Anterior cingulate cortex (tissue), 58 donors: ENCODE results near the gene COMT.
A peak's percentile ranks its signal among the peaks of the same experiment; 100 is the strongest.

Source experiments
- DNase-seq, 58 donors: peaks; one replicate each; lab custom pipeline; 2025; lab: John Stamatoyannopoulos, UW

COMT gene

DNA sequence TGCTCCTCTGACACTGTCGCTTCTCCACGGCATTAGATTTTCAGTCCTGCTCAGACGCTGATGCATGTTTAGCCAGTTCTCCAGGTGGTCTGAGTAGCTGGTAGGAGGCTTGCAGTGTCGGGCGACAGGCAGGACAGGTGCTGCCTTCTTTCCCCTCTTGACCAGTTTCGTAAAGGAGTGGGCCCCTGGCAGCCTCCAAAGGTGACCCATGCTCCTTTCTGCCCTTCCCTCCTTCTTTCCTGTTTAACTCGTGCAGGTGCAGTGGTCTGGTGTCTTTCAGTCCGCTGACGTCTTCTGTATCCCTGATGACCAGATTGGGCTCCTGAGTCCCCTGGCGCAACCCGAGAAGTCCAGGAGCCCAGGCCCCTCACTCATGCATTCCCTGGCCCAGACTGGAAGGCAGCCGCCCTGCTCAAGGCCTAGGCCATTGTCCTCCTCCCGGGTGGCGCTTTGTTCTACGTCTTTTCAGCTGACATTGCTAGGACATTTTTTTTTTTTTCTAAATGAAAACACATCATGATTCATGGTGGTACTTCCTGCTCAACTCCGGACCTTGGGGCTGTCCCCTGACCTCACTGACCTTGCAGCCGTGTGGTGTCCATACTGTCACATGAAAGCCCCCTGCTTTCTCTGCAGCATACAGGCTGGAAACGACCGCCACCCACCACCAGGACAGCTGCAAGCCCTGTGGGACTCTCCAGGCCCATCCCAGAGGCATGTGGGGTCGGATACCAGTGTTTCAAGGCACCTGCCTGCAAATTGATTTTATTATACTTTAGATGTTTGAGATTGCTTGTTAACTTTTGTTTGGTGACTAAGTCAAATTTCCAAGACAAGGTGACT lies 25.6 kb downstream of the COMT start:
- DNase-seq: no peak

DNA sequence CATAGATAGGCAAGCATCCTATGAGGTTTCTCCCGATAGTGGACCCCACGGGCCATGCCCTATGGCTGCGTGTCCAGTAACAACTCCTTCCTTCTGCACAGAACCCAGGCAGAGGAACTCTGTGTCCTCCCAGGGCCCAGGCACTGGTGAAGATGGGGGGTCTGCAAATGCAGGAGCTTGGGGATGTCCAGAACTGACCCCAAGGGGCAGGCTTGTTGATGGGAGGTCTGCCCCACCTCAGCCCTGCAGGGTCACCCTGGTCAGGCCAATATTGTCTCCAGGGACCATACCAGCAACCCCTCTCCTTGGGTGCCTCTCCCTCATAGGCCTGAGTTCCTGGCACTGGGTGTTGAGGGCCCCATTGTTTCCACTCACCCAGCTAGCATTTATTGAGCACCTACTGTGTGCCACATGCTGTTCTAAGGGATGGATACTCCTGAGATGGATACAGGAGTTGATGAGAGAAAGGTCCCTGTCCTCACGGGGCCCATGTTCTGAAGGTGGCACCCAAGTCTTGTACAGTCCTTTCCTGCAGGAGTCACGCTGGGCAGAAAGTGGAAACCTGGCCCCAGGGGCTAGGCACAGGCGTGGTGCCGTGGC lies 26.4 kb downstream of the COMT start:
- no peak for DNase-seq

DNA sequence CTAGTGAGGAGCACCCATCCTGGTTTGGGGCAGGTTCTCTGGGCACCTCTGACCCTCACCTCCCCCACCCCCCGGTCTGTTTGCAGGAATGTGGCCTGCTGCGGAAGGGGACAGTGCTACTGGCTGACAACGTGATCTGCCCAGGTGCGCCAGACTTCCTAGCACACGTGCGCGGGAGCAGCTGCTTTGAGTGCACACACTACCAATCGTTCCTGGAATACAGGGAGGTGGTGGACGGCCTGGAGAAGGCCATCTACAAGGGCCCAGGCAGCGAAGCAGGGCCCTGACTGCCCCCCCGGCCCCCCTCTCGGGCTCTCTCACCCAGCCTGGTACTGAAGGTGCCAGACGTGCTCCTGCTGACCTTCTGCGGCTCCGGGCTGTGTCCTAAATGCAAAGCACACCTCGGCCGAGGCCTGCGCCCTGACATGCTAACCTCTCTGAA lies 26.9 kb downstream of the COMT start:
- no peak for DNase-seq

DNA sequence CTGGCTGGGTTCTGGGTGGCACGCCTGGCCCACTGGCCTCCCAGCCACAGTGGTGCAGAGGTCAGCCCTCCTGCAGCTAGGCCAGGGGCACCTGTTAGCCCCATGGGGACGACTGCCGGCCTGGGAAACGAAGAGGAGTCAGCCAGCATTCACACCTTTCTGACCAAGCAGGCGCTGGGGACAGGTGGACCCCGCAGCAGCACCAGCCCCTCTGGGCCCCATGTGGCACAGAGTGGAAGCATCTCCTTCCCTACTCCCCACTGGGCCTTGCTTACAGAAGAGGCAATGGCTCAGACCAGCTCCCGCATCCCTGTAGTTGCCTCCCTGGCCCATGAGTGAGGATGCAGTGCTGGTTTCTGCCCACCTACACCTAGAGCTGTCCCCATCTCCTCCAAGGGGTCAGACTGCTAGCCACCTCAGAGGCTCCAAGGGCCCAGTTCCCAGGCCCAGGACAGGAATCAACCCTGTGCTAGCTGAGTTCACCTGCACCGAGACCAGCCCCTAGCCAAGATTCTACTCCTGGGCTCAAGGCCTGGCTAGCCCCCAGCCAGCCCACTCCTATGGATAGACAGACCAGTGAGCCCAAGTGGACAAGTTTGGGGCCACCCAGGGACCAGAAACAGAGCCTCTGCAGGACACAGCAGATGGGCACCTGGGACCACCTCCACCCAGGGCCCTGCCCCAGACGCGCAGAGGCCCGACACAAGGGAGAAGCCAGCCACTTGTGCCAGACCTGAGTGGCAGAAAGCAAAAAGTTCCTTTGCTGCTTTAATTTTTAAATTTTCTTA lies 27.8 kb downstream of the COMT start:
- DNase-seq: no peak

DNA sequence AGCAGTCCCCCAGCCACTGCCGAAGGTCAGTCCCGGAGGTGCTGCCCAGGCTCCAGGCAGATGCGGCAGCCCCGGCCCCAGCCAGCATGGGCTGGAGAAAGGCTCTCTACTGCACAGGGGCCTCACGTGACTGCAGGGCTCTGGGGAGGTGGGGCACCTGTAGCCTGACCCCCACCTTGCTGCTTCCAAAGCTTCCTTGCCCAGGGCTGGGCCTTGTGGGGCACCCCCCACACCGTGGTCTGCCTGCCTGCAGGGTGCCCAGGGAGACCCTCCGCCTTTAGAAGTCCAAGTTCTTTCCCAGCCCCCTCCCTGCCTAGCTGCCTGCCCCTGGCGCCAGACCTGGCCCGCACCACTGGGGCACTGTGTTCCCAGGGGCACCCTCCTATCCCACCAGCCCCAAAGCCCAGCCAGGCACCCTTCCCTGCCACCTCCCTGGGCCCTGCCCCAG lies 28.5 kb downstream of the COMT start:
- no peak for DNase-seq

DNA sequence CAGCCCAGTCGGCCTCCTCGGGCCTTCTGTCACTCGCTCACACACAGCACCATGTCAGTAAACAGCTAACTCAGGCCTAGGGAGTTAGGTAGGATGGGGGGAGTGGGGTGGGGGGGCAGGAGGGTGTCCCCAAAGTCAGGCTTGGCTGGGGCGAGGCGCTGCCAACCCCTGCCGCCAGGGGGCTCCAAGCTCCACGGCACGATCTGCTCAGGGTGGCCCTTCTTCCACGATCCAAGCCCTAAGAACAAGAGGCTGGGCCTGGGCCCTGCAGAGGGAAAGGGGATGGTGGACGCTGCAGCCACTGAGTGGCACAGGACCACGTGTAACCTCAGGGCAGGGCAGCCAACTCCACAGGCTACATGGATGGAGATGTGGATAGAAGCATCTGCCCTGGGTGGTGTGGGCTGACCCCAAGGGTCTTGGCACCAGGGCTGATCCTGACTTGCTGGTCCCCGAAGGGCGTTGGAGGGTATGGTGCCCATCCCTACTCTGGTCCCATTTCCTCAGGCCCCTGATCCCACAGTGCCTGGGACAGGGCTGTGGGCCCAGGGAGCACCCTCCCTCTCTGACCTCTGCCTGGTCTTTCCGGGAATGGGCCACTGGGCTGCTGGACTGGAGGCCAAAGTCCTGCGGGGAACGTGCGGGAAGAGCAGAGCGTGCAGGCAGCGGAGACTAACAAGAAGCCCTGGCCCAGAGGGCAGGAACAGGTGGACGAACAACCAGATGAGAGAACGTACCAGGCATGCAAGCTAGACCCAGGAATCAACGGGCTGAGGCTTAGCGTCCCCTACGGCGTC lies 29.1 kb downstream of the COMT start:
- peak in 45 of 58 donors; percentile 24 to 74 (median 55) for DNase-seq

DNA sequence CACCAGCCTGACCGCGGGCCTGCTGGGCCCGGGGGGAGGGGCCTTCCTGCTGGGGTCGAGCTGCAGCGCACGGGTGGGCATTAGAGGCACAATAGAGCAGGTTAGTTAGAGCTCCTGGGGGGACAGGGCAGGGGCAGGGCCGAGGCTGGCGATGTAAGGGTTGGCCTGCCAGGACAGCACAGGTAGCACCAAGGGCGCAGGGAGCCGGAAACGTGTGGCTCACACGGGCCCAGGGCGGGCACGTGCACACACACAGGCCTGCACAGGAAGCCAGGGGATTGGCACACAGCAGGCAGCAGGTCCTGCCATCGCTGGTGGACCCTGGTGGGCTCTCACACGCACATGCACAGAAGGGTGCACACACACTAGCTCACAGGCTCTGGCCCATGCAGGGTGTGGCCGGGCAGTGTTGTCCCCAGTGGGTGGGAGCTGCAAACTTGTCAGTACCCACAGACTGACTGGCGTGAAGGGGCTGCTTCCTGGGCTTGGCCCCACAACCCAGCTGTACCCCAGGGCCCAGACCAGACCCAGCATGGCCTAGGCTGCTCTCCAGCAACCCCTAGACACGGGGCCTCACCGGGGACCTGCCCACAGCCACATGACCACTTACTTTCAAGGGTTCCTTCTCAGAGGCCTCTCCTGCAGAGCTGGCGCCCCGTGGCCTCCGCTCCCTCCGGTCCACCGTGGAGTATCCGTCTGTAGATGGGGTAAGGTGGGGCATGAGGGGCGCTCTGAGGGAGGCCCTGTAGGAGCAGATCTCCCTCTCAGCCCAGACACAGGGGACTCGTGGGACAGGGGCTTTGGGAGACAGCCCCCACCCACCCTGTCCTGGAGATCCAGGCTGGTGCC lies 29.9 kb downstream of the COMT start:
- DNase-seq: no peak

DNA sequence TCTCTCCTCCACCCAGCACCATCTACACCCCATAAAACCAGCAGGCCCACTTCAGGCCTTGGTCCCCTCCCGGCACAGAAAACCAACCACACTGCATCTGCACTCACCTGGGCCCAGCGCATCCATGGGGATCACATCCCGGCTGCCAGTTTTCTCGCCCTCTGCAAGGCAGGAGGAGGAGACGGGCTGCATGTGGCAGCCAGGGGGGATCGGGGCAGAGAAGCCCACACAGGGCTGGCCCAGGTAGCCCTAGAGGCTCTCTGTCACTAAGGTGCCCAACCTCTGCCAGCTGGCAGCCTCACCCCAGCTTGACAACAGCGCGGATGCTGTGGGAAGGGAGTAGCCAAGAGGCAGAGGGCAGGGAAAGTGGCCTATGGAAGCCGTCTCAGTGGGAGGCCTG lies 30.7 kb downstream of the COMT start:
- DNase-seq: no peak

DNA sequence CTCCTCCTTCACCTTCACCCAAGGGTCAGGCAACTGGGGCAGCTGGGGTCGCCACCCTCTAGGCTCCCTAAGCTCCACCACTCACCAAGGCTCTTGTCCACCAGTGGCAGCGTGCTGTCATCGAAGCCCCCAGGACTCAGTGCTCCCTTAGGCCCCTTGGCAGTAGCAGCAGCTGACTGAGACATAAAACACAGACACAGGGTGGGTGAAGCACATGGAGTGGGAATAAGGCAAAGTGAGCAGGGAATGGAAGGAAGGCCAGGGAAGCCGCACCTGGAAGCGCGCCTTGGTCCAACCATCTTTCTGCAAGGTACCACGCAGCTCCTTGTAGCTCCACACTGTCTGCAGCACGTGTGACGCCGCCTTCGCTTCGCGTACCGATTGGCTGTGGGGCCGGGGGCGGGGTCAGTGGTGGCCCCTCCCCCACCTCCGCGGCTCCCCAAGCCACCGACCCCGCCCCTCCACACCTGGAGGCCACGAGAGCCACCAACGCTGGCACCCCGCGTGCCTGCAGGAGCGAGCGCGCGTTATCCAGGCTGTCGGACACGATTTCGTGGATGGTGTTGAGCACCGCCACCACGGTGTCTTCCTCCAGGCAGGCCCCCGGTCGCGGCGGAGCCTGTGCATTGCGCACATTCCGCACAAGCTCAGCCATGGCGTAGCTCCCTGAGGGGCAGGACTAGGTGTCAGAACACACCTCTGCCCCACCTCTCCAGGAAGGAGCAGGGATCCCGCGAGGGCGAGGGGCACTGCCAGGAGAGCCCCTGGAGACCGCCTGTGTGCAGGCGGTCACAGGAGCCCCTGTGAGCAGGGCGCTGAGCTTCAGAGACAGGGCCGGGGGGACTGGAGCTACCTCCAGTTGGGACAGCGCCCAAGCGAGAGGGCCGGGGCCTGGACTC lies 31.3 kb downstream of the COMT start:
- DNase-seq: no peak

DNA sequence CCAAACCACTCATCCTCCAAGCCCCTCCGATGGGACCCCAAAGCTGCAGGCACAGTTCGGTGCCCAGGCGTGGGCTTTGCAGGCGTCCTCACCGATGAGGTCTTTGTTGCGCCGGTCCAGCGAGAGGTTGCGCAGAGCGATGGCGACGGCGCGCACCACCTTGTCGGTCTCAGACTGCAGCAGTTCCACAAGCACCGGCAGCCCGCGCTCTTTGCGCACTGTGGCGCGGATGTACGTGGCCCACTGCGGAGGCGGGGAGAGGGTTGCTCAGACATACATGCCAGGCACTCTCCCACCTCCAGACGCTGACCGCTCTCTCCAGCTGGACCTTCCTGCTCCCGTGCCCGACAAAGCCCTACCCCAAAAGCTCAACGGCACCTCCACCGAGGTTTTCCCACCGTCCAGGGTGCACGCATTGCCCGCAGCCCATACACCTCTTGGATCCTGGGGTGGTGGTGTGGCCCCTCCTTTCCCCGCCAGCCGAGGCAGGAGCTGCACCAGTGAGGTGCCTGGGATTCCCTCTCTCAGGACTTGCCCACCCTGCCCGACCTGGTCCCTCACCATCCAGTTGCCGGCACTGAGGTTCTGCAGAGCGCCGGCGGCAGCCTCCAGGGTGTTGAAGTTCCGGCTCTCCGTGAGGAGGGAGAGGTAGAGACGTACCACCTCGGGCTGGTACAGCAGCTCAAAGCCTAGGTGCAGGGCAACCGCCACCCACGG lies 32.1 kb downstream of the COMT start:
- no peak for DNase-seq

DNA sequence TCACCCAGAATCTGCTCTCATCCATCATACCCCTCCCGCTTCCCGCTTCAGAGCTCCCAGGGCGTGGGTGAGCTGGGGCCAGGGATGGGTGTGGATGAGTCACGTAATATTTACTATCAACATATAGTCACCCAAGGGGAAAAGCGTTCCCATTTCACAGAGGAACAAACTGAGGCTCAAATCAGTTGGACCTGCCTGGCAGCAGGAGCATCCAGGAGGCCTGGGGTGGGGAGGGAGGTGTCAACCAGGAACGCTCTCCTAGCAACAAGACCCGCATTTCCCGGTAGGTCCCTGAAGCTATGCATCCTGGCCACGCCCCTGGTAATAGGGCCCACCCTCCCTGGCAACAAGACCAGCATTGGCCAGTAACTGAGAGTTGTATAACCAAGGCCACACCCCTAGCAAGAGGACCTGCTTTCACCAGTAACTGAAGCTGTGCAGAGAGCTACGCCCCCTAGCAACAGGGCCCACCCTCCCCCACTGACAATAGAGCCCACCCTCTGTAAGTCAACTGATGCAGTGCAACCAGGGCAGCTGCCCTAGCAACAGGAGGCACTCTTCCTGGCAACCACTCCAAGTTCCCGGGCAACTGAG lies 32.8 kb downstream of the COMT start:
- DNase-seq: peak in 30 of 58 donors; percentile 13 to 85 (median 43)

DNA sequence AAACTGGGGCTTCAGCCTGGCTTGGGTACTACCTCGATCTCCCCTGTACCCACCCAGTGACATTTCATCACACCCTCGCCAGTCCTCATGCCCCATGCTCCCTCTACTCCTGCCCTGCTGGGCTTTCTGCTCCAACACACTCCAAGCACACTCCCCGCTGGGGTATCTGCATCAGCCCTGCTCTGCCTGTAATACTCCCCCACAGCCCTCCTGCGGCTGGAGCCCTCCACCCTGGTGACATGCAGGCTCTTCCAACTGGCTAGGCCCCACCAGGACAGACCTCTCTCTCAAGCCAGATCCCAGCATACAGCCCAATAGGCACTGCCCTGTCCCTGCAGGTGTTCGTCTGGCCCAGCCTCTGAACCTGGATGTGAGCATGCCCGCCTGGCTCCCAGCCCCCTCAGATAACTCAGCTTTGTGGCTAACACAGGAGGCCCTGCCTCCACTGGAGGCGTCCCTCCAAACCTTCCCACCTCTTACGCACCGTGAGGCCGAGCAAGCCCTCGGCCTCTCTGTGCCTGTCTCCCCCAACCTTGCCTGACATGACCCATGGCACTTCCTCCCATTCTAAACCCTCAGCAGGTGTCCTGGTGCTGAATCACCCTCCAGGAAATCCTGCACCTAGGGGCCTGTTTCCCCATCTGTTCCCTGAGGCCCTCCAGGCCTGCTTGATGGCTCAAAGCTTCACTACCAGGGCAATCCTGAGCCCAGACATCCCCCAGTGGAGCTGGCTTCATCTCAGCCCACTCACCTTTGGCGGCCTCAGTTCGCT lies 33.5 kb downstream of the COMT start:
- no peak for DNase-seq

DNA sequence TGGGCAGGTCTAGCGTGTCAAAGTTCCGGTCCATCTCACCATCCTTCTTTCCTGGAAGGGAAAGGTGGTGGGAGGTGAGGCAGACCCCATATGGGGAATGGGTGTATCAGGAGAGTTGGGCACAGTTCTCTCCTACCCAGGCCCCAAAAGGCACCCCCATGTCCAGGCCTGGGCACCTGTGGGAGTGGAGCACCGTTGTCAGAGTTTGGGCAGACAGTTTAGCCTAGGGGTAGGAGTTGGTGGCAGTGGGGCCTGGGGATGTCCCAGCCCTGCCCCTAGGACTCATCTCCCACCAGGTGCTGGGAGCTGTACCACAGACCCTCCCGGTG lies 34.1 kb downstream of the COMT start:
- DNase-seq: no peak

DNA sequence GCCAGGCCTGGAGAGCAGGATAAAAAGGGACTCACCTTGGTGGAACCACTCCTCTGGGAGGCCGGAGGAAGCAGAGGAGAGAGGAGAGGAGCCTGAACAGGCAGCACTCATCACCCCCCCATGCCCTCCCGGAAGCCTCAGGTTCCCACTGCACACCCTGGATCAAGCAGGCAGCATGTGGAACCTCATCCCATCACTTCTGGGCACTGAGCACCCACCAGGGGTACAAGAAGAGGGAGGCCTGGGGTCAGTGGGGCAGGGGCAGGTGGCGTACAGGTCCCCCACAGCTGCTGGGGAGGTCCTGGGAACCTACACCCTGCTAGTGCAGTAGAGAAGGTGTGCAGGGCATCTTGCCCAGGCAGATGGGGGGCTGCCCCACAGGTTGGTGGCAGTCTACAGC lies 35.1 kb downstream of the COMT start:
- no peak for DNase-seq

DNA sequence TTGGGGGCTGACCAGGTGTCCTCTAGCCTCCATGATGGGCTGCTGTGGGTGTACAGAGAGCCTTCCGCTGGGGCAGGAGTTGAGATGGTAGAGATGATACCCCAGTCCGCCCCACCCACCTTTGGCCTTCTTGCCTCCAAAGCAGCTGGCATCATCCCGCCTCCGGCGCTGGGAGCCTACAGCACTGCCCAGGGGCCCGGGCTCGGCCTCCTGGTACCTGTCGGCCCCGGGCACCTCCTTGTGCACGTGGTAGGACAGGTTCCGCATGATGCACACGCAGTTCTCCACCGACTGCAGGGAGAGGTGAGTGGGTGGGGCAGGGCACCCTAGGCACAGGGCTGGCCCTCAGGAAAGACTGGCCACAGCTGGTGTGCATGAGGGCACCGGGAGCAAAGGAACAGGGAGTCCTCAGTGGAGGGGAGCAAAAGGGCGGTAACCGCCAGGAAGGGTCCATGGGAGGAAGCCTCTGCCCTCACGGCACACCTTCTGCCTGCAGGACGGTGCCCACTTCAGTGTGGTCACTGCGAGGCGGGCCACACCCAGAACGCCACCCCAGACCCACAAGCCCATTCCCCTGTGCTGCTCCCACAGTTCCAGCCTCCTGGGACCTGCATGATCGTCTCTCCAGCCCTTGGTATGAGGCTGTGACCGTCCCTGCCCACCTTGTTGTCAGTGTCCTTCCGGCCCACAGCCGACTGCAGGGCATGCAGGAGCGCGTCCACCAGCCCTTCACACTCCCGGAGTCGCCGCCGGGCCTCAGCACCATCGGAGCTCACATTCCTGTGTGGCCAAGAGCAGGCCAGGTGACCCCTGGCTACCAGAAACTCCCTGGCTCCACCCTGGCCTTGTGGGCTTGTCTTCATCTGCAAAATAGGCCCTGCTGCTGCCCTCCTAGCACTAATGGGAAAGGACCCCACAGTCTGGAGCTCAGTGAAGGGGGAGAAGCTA lies 36.0 kb downstream of the COMT start:
- DNase-seq: no peak

DNA sequence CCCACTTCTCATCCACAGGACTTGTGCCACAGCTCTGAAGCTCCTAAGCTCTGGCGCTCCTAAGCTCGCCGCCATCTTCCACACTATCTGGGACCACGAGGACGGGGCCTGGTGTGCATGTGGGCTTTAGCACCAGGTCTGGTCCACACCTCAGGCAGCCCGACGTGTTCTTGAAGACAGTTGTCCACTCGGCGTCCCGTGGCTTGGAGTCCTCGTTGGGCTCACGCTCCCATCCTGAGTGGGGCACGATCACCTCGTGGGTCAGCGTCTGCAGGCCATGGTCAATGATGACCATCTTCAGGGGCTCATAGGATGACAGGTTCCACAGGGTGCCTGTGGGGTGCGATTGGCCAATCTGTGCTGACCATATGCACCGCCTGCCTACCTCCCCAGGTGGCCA lies 37.2 kb downstream of the COMT start:
- DNase-seq: no peak
